SH-SY5Y (cell line): Measurements from ENCODE around the gene RAB27A.

ENCODE experiments used
- GATA2 ChIP-seq: IDR thresholded peaks from 2 replicates; pipeline ENCODE4 v1.6.1; 2011; ENCODE audit warnings: mild to moderate bottlenecking, low read depth, low read length
- GATA3 ChIP-seq: IDR thresholded peaks from 2 replicates; pipeline ENCODE4 v1.6.1; 2011; ENCODE audit warnings: low read depth, mild to moderate bottlenecking, low read length, moderate library complexity

- TF ChIP-seq GATA2: no peak
- no peak for TF ChIP-seq GATA3
Observed at GRCh38 chr15:55327387-55327786, 37.8 kb upstream of the RAB27A start.
